Measurements from ENCODE around the gene GDAP1L1. TPM values are rescaled to one million over a fixed set of nuclear protein-coding genes. Genes with fewer than 3 reads are reported as not detected.
"Not testable (repeated sequence)": the region's sequence is repeated elsewhere in the genome, so short reads cannot be mapped to it uniquely, and the experiment has no call there.

Gene GDAP1L1
- total RNA-seq, 1 donor from 2014 or later: not detected

DNA sequence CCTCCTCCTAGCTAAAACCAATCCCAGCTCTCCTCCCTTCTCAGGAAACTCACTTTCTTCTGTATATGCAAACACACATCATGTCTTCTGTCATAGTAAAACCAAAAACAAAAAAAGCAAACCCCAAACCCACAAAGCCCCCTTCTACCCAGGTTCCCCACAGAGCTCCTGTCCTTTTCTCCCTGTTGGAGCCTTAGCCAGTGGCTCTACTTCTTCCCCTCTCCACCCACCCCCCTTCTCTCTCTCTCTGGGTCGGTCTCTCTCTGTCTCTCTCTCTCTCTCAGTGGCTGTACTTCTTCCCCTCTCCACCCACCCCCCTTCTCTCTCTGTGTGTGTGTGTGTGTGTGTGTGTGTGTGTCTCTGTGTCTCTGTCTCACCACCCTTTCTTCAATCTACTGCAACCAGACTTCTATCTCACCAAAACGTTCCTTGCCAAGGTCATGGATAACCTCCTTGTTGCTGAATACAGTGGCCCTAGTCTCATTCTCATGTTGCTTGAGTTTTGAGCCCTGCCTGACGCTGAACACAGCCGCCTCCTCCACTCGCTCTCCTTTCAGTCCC is 27.9 kb upstream of the GDAP1L1 start:
- ATAC-seq (no peak), DNase-seq (ENCODE audit: low spot score) (no peak)

DNA sequence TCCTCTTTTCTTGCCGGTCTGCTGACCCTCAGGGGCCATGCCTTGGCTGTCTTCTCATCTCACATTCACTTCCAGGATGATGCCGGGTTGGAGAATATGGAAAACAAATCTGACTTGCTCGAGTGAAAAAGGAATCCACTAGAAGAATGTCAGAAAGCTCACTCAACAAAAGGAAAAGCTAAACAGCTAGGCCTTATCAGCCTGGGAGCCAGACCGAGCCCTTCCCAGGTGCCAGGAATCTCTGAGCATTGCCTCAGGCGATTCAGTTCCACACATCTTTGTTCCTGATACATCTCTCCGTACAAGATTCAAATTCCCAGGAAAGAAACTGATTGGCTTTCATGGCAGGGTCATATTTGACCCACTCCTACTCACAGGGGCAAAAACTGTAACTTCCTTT is 27.3 kb upstream of the GDAP1L1 start:
- DNase-seq (ENCODE audit: low spot score): no peak
- no peak for ATAC-seq

DNA sequence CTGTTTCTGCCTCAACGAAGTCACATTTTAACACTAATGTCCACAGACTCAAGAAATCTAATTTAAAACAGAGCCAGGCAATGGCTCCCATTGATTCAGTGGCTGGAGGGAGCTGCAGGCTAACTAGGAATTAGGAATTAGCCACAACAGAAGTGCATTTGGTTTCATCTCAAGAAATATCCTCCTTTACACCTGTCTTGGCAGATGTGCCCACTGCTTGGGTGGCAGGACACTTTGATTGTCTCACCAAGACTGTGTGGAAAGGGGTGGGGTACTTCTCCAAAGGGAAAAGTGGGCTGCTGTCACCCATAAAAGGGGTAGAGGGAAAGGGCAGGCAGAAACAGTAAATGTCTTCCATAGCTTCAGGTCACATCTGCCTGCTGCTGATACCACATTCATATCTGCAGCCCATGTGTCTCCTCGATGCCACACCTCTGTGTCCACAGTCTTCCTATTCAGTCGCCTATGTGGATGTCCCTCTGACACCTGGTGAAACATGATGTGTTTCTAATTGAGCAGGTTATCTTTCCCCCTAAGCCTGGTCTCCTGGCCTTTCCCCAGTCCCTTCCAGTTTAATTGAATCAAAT is 25.6 kb upstream of the GDAP1L1 start:
- DNase-seq (ENCODE audit: low spot score) (no peak), ATAC-seq (no peak)

DNA sequence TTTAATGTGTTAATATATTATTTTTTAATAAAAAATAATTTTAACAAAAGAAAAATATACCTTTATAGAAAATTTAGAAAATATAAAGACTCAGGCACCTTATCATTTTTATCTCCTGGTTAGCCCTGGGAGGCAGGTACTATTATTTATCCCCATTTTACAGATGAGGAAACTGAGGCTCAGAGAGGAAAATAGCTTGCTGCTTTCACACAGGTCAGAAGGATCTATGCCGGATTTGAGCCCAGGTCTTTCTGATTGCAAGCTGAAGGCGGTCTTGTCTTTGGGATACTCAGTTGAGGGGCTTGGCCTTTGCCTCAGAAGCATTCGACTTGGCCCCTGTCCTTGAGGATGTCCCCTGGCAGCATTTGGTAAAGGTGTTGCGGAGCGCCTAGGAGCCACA is 25.1 kb upstream of the GDAP1L1 start:
- no peak for DNase-seq (ENCODE audit: low spot score)
- ATAC-seq: no peak

DNA sequence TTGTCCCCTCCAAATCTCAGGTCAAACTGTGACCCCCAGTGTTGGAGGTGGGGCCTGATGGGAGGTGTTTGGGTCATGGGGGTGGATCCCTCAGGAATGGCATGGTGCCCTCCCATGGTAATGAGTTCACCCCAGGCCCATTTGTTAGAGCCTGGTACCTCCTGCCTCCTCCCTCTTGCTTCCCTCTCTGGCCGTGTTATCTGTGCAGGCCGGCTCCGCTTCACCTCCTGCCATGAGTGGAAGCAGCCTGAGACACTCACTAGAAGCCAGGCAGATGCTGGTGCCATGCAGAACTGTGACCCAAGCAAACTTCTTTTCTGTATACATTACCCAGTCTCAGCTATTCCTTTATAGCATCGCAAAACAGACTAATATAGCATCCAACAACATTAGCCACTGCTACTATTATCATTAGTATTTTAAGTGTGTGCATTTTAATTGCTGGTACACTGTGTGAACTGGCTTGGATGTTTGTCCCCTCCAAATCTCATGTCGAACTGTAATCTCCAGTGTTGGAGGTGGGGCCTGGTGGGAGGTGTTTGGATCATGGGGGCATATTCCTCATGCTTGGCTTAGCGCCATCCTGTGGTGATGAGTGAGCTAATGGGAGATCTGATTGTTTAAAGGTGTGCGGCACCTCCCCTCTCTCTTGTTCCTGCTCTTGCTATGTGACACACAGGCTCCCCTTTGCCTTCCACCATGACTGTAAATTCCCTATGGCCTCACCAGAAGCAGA is 24.3 kb upstream of the GDAP1L1 start:
- ATAC-seq (no peak), DNase-seq (ENCODE audit: low spot score) (no peak)

DNA sequence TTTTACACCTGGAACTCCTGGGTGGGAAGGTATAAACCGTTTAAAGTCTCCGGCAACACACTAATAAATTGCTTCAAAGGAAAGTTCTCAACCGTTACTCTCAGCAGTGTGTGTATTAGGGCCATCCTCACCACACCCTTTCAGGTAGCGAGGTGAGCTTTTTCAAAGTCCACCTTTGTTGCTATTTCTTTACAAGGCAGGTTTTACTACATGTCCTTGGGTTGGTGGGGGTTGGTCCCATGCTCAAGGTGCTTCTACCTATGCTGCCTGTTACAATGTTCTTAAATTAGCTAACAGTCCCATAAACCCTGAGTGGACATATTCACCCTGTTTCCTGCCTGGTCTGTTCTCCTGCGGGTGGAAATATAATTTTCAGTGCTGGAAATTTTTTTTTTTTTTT is 23.4 kb upstream of the GDAP1L1 start:
- DNase-seq (ENCODE audit: low spot score) (no peak), ATAC-seq (no peak)

DNA sequence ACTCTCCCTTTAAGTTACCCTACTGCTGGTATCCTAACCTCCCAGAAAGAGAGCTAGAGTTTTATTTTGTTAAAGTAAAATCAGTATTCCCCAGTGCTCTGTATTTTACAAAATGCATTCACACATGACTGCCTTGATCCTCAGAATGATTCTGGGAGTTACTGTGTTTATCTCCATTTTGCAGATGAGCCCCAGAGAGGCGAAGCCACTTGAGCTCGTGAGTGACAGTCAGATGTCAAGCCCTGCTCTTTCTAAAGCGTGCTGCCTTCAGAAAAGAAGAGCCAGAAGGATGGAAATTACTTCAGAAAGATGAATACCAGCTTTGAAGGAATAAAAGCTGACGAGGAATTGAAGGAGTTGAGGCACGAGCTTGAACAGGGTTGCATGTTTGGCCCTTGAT is 22.5 kb upstream of the GDAP1L1 start:
- ATAC-seq: no peak

DNA sequence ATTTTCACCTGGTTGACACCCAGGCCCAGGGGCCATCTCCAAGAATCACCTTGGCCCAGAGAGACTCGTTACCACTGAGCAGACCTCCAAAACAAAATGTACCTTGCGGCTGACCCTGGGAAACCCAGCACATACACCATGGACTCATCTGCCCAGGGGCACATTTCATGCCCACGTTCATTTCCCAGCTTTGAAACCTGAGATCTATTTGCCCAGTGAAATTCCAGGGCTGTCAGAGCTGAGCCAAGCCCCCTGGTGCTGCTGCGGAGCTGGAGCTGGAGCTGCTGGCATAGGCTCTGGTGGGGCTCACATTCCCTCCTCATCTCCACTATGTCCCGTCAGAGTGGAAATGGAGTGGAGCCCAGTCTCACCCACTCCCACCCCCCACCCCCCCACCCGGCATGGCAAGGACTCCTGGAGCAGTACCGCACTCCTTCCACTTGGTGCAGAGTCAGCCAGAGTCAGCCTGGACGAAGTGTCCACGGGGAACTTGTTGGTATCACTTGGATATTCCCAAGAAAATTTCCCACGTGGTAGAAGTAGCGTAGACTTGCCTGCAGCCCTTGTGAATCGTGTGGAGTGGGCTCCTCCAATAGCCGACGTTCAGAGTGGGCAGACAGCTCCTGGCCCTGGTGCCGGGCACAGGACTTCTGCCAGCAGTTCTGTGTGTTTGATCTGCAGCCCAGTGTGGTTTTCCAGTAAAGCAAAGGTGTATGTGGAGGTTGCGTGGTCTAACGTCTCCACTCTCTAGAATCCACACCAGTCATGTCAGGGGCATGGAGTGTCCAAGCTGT is 18.4 kb upstream of the GDAP1L1 start:
- no peak for DNase-seq (ENCODE audit: low spot score)
- no peak for ATAC-seq

More for the DNA sequence above, 22.5 kb upstream of the GDAP1L1 start:
- DNase-seq (ENCODE audit: low spot score): no peak

DNA sequence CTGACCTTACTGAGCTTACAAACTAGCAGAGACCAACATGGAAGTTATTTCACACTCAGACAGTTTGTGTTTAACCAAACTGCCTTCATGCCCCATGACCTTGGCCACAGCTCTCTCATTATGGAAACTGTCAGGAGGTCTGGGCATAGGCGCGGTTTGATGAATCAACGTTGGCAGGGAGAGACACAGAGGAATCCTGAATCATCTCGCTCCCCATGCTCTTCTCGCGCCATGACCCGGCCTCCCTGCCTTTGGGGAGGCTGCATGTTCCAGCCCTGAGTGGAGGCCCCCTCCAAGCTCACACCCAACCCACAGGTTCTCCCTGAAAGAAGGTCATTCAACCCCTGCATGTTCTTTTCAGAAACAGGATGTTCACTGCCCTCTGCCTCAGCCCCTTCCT is 15.9 kb upstream of the GDAP1L1 start:
- DNase-seq (ENCODE audit: low spot score) (no peak), ATAC-seq (no peak)

DNA sequence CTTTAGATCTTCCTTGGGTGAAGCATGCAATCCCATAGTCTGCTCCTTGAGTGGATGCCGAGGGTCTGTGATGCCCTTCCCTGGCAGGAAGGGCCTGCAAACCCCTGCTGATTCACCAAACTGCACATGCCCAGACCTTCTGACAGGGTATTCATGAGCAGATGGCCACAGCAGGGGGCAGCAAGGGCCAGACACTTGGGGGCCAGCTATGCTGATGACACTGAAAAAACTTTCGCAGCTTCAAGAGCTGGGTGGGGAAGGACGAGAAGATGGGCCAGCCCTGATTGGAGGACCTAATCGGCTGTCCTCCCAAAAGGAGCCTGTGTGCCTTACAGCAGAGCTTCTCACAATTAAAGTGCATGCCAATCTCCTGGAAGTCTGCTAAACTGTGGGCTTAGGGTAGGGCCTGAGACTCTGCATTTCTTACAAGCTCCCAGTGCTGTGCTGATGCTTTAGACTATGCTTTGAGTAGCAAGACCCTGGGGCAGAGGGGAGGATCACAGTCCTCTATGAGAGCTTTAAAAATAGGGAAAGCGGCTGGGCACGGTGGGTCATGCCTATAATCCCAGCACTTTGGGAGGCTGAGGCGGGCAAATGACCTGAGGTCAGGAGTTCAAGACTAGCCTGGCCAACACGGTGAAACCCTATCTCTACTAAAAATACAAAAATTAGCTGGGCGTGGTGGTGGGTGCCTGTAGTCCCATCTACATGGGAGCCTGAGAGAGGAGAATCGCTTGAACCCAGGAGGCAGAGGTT is 15.2 kb upstream of the GDAP1L1 start:
- DNase-seq (ENCODE audit: low spot score) (no peak), ATAC-seq (no peak)

DNA sequence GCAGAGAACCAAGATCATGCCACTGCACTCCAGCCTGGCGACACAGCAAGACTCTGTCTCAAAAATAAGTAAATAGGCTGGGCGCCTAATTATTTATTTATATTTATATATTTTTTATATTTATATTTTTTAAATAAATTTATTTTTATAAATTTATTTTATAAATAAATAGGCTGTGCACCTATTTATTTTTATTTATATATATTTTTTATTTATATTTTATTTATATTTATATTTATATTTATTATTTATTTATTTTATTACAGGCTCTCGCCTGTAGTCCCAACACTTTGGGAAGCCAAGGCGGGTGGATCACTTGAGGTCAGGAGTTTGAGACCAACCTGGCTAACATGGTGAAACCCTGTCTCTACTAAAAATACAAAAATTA is 14.6 kb upstream of the GDAP1L1 start:
- ATAC-seq; DNase-seq (ENCODE audit: low spot score): not testable (repeated sequence)

DNA sequence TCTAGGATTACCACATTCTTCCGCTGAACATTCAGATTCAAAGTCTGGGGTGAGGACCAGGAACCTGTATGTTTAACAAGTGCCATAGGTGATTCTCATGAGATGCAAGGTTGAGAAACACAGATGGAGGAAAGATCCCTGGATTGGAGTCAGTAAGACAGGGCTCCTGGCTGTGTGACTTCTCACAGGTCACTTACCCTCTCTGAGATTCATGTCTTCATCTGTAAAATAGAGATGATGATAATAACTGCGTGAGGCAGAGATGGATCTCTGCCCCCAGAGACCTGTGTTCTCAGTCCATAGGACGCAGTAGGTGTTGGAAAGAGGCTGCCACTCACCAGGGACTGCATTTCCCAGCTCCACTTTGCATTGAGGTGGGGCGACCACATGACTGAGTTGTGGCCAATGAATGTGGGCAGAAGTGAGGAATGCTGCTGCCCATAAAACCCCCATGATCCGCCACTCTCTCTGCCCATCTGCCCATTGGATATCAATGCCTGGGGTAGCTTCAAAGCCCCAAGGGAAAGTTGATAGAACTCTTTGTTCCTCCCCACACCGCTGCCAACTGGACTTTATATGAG is 13.6 kb upstream of the GDAP1L1 start:
- ATAC-seq (no peak), DNase-seq (ENCODE audit: low spot score) (no peak)

DNA sequence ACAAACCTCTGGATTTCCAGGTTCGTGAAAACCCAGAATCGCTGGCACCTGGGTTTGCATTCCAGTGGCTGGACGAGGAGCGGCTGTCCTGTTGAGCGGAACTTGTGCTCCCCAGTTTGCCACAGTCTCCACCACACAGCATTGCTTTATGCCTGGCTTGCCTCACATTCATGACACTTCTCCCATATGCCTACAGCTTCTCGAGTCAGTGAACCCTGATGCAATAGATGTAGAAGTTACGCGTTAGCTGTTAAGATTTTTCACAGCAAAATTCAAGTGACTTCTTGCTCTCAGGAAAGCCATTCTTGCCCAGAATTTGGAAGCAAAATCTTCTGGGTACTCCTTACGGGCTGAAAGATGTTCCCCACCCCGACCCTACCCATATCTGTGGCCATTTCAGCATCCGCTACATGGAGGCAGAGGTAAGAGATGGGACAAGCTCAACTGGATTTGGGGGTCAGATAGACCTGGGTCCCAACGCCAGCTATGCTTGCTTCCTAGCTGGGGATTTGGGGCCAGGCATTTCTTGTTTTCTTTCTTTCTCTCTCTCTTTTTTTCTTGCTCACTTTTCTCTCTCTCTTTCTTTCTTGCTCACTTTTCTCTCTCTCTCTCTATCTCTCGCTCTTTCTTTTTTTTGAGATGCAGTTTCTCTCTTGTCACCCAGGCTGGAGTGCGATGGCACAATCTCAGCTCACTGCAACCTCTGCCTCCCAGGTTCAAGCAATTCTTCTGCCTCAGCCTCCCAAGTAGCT is 12.4 kb upstream of the GDAP1L1 start:
- DNase-seq (ENCODE audit: low spot score): no peak
- no peak for ATAC-seq

DNA sequence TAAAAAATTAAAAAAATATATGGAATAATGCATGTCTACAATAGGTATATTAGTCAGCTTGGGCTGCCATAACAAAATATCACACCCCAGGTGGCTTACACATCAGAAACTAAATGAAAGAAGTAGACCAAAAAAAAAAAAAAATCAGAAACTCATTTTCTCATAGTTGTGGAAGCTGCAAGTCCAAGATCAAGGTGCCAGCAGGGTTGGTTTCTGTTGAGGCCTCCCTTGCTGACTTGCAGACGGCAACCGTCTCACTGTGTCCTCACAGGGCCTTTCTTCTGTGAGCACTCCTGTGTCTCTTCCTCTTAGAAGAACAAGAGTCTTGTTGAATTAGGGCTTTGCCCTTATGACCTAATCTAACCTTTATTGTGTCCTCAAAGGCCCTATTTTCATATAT is 11.4 kb upstream of the GDAP1L1 start:
- ATAC-seq (no peak), DNase-seq (ENCODE audit: low spot score) (no peak)

DNA sequence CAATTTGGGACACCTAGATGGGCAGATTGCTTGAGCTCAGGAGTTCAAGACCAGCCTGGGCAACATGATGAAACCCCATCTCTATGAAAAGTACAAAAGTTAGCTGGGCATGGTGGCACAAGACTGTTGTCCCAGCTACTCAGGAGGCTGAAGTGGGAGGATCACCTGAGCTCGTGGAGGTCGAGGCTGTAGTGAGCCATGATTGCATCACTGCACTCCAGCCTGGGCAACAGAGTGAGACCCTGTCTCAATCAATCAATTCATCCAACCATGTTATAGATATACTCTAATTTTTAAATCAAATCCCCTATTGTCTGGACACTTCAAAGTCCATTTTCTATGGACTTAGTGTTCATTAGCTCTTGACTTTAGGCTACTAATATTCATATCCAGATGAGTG is 10.3 kb upstream of the GDAP1L1 start:
- not testable (repeated sequence) for DNase-seq (ENCODE audit: low spot score); ATAC-seq

DNA sequence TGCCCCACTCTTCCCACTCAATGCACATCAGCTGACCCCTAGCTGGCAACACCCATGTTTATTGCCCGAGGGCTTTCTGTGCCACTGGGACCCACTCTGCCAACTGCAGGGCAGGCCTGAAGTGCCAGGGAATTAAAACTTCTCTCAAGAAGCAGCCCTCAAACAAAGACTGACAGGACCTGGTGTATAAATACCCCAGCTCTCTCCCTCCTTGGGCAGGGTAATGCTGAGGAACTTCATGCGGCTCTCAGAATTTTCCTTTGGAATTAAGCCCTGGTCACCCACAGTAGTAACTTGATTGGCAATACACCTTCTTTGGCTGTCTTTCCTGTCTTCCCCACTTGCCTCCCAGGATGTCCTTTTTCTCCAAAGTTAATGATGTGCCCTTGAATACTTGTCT is 5.3 kb upstream of the GDAP1L1 start:
- ATAC-seq: no peak
- no peak for DNase-seq (ENCODE audit: low spot score)

DNA sequence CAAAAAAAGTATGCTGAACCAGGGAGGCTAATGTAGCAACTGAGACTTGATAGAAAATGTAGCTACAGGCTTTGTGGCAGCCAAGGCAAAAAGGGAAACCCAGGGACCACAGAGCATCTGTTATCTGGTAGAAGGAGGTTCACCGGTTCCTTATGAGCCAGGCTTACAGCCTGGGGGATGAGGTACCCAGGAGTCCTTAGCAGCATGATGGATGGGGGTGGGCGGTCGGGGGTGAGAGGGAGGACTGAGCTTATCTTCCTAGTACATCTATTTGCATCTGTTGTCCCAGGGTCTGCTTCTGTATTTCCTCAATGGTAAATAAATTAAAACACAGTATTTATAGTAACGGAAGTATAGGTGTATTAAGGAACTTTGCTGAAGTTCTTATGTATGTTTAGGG is 1.1 kb upstream of the GDAP1L1 start:
- ATAC-seq (no peak), DNase-seq (ENCODE audit: low spot score) (no peak)

DNA sequence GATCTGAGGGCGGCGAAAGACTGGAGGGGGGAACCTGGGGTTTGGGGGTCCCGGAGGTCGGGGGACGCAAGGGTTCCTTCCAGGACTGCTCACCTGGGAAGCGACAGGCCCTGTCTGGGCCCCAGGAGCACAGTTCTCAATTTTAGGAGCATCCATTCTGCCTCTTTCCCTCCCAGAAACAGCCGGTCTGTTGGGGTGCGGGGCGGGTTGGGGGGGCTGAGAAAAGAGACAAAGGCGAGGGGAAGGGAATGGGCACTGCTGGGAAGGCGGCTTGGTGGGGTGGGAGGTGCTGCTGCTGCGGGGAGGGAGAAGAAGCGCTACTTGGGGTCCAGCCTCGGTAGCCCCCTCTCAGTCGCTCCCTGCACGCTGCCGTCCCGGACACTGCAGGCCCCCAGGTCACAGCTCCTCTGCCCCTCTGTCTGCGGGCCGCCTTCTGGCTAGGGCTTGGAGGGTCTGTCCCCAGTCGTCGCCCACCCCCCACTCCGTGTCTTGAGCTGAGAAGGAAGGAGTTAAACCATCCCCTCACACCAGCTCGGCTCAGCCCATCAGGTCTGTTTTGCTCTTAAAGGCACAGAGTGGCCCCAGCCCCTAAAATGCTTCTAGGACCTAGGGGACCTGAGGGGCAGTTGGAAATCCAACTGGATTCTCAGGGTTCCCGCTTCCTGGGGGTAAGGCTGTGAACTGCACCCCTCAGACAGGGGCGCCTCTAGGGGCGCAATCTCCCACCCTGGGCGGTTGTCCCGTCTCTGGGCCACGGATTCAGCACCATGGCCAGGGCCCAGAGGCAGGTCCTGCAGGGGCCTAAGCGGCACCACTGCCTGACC is 690 bp downstream of the GDAP1L1 start:
- DNase-seq (ENCODE audit: low spot score) (no peak), ATAC-seq (peak; percentile 58)

DNA sequence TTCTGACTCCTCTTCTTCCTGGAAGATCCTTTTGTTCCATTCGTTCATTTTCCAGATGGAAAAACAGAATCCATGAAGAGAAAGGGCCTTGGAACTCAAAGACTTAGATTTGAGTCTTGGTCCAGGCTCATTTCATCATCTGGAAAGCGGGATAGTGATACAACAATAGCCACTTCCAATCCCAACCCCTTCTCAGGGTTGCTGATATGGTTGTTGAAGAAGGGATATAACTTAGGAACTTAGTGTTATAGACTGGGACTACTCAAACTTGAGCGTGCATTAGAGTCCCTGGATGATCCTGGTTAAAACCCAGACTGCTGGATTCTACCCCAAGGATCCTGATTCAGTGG is 1.3 kb downstream of the GDAP1L1 start:
- DNase-seq (ENCODE audit: low spot score) (no peak), ATAC-seq (no peak)

Data from left lobe of liver (tissue), 2 donors.